A549 (cell line): ENCODE data around the gene INSYN2B. TPM values are rescaled to one million over a fixed set of nuclear protein-coding genes. Genes with fewer than 3 reads are reported as not detected.

ENCODE experiments used
- ATAC-seq, 2 experiments: fragments of 200-7000 bp in 1 of 2; fragments of >200 bp in 1 of 2; cut with Nextera tagmentation in 1 of 2; cut with Tn5 transposase in 1 of 2; 3 replicates each; pipeline versions ENCODE4 v1.8.0 to v1.9.1; 2018 to 2020; ENCODE audit warnings: mild to moderate bottlenecking in 1 of 2, moderate library complexity in 1 of 2
- CTCF ChIA-PET: fragments of 300-600 bp; sonication (Branson Sonifier 250); formaldehyde crosslinking; extraction: SDS; loops from one replicate; lab custom pipeline; 2021; ENCODE audit warnings: antibody characterized with exemption, inconsistent platforms; lab: Yijun Ruan, JAX
- POLR2A ChIA-PET: fragments of 350-600 bp; formaldehyde crosslinking; extraction: SDS; loops from one replicate; lab custom pipeline; 2021; ENCODE audit warnings: antibody characterized with exemption, inconsistent platforms; lab: Yijun Ruan, JAX
- DNase-seq, 2 experiments: peaks; one replicate each; pipeline versions ENCODE4 v3.0.0 to v3.0.0-alpha.2; 2011 to 2016; ENCODE audit warnings: low read depth in 1 of 2, low spot score in 1 of 2
- FAIRE-seq: peaks from 2 replicates; lab custom pipeline; 2011; peaks lifted over from hg19 to GRCh38; lab: Jason Lieb, UNC
- H3K27ac ChIP-seq, 2 experiments: fragments of >200 bp; sonication (Bioruptor Twin); formaldehyde crosslinking; 3 replicates each; pipeline ENCODE4 v1.5.1; 2016 to 2017
- H3K4me1 ChIP-seq: fragments of >200 bp; sonication (Bioruptor Twin); formaldehyde crosslinking; 3 replicates; pipeline ENCODE4 v1.6.1; 2016
- H3K4me2 ChIP-seq: fragments of >200 bp; sonication (Bioruptor Twin); formaldehyde crosslinking; 3 replicates; pipeline ENCODE4 v1.6.1; 2016
- H3K4me3 ChIP-seq: fragments of >200 bp; sonication (Bioruptor Twin); formaldehyde crosslinking; 3 replicates; pipeline ENCODE4 v1.5.1; 2016
- H3K9me3 ChIP-seq: fragments of >200 bp; sonication (Bioruptor Twin); formaldehyde crosslinking; 3 replicates; pipeline ENCODE4 v1.6.1; 2016
- BCL3 ChIP-seq: fragments of >200 bp; sonication (Bioruptor Twin); formaldehyde crosslinking; IDR thresholded peaks from 3 replicates; pipeline ENCODE4 v1.6.1; 2016
- CEBPB ChIP-seq, 2 experiments: fragments of >200 bp in 1 of 2; sonication (Bioruptor Twin) in 1 of 2; formaldehyde crosslinking in 1 of 2; IDR thresholded peaks; 2 replicates each; pipeline ENCODE4 v1.6.1; 2012 to 2016
- CTCF ChIP-seq: fragments of >200 bp; sonication (Bioruptor Twin); formaldehyde crosslinking; IDR thresholded peaks from 3 replicates; pipeline ENCODE4 v1.5.1; 2016
- E2F6 ChIP-seq: IDR thresholded peaks from 2 replicates; pipeline ENCODE4 v1.6.1; 2012; ENCODE audit warnings: low read depth, borderline replicate concordance
- ELK1 ChIP-seq: fragments of 150-350 bp; IDR thresholded peaks from 2 replicates; pipeline ENCODE4 v1.6.1; 2014; ENCODE audit warnings: low read depth, mild to moderate bottlenecking, low read length
- EP300 ChIP-seq, 2 experiments: fragments of >200 bp; sonication (Bioruptor Twin); formaldehyde crosslinking; IDR thresholded peaks; 2 replicates in 1 of 2; 3 replicates in 1 of 2; pipeline ENCODE4 v1.6.1; 2016 to 2017
- FOXS1 ChIP-seq: fragments of 250-450 bp; sonication (Bioruptor Pico); IDR thresholded peaks from 2 replicates; pipeline ENCODE4 v1.5.0; 2020; ENCODE audit warnings: mild to moderate bottlenecking, moderate library complexity
- GATA3 ChIP-seq: IDR thresholded peaks from 2 replicates; pipeline ENCODE4 v1.6.1; 2012; ENCODE audit warnings: borderline replicate concordance
- HDAC2 ChIP-seq: fragments of 200-600 bp; sonication (generic); IDR thresholded peaks from 2 replicates; pipeline ENCODE4 v1.6.1; 2016
- HES2 ChIP-seq: fragments of >200 bp; sonication (Bioruptor Twin); formaldehyde crosslinking; IDR thresholded peaks from 2 replicates; pipeline ENCODE4 v1.6.1; 2016
- KDM1A ChIP-seq: fragments of 200-600 bp; sonication (generic); IDR thresholded peaks from 2 replicates; pipeline ENCODE4 v1.6.1; 2016; ENCODE audit warnings: low read depth, mild to moderate bottlenecking
- KDM5A ChIP-seq: fragments of 200-600 bp; sonication (generic); IDR thresholded peaks from 2 replicates; pipeline ENCODE4 v1.6.1; 2016; ENCODE audit warnings: antibody characterized with exemption, mild to moderate bottlenecking
- NPAS2 ChIP-seq: fragments of 250-450 bp; sonication (Bioruptor Pico); IDR thresholded peaks from 2 replicates; pipeline ENCODE4 v1.8.0; 2022; ENCODE audit warnings: mild to moderate bottlenecking, moderate library complexity, borderline replicate concordance
- NR3C1 ChIP-seq: fragments of >200 bp; sonication (Bioruptor Twin); formaldehyde crosslinking; IDR thresholded peaks from 3 replicates; pipeline ENCODE4 v1.6.1; 2017
- PHF8 ChIP-seq: fragments of 200-600 bp; sonication (generic); IDR thresholded peaks from 2 replicates; pipeline ENCODE4 v1.6.1; 2016; ENCODE audit warnings: low read depth, mild to moderate bottlenecking, antibody characterized with exemption, moderate library complexity, borderline replicate concordance
- REST ChIP-seq: fragments of 200-600 bp; sonication (generic); IDR thresholded peaks from 2 replicates; pipeline ENCODE4 v1.6.1; 2016; ENCODE audit warnings: antibody characterized with exemption, mild to moderate bottlenecking, moderate library complexity
- RFX5 ChIP-seq: fragments of 450-650 bp; IDR thresholded peaks from 2 replicates; pipeline ENCODE4 v1.7.1; 2014; ENCODE audit warnings: antibody characterized with exemption, mild to moderate bottlenecking, moderate library complexity
- RNF2 ChIP-seq: fragments of 200-600 bp; sonication (generic); IDR thresholded peaks from 2 replicates; pipeline ENCODE4 v1.6.1; 2016; ENCODE audit warnings: low read depth, mild to moderate bottlenecking, antibody characterized with exemption, moderate library complexity, borderline replicate concordance
- SREBF2 ChIP-seq: fragments of 450-650 bp; IDR thresholded peaks from 2 replicates; pipeline ENCODE4 v1.6.1; 2014; ENCODE audit warnings: mild to moderate bottlenecking, moderate library complexity
- TP53 ChIP-seq: fragments of 250-450 bp; sonication (Bioruptor Pico); IDR thresholded peaks from 2 replicates; pipeline ENCODE4 v1.5.0; 2021; ENCODE audit warnings: mild to moderate bottlenecking, moderate library complexity
- ZNF302 ChIP-seq: fragments of 250-450 bp; sonication (Bioruptor Pico); IDR thresholded peaks from 2 replicates; pipeline ENCODE4 v1.9.0; 2021; ENCODE audit warnings: inconsistent platforms, mild to moderate bottlenecking, moderate library complexity
- ZSCAN20 ChIP-seq: fragments of 250-450 bp; sonication (Bioruptor Pico); IDR thresholded peaks from 2 replicates; pipeline ENCODE4 v1.8.0; 2022; ENCODE audit warnings: mild to moderate bottlenecking, moderate library complexity
- WGBS: methylation state at CpG from one replicate; pipeline ENCODE4 v1.1.6; 2017; ENCODE audit errors: missing lambda C conversion rate; 5-methylcytosine and 5-hydroxymethylcytosine counted together
- polyA plus RNA-seq, 4 experiments: library from polyadenylated mRNA; depleted of rRNA in 3 of 4; stranded (reverse); fragments of >200 nt; fragmentation: RNase III in 1 of 4; extraction: RNeasy Plus Mini Kit Qiagen cat#74134 plus additional on column Dnase treatment in 1 of 4; gene quantifications; 2 replicates in 3 of 4; 3 replicates in 1 of 4; pipeline ENCODE4 v1.2.3, GENCODE V29; 2011 to 2017

Gene INSYN2B
- polyA plus RNA-seq, 2 of the 4 experiments (the other 2 are of a cell fraction): 0.26 to 0.46 TPM

GRCh38 chr5:169873642-169874041, 106.7 kb downstream of the INSYN2B start:
- no peak for DNase-seq
- no peak overlapping the region for H3K27ac ChIP-seq
- H3K4me1 ChIP-seq: no peaks in the 10 kb centered on the region
- H3K9me3 ChIP-seq: no peaks in the 10 kb centered on the region
- TF ChIP-seq PHF8: no peak
- WGBS: 52% methylated on average over 5 of the region's 5 CpGs
- H3K4me2 ChIP-seq: no peak overlapping the region
- no peak for FAIRE-seq
- CTCF ChIA-PET: no interaction called here
- POLR2A ChIA-PET: interaction anchor here (0.6 kb wide), 1 partner anchor 155 kb away, joined by 5 read pairs; no protein-coding TSS in a partner anchor
- H3K4me3 ChIP-seq: no peak overlapping the region
- ATAC-seq: no peak

GRCh38 chr5:169871826-169872490, 108.3 kb downstream of the INSYN2B start:
- FAIRE-seq: no peak
- Histone ChIP-seq H3K4me3 (no peak overlapping the region), H3K9me3 (no peaks in the 10 kb centered on the region), H3K4me1 (no peaks in the 10 kb centered on the region)
- CTCF ChIA-PET: no interaction called here
- POLR2A ChIA-PET: no interaction called here
- no peak for TF ChIP-seq SREBF2
- TF ChIP-seq EP300 (IDR thresholded peaks at IDR 0.05): no peak
- no peak for TF ChIP-seq GATA3
- no peak for TF ChIP-seq CTCF
- no peak for TF ChIP-seq REST
- no peak for TF ChIP-seq KDM5A
- TF ChIP-seq E2F6: no peak
- no peak for TF ChIP-seq RNF2
- TF ChIP-seq ELK1: no peak
- TF ChIP-seq ZNF302: no peak
- no peak for TF ChIP-seq HDAC2
- no peak for TF ChIP-seq ZSCAN20
- TF ChIP-seq FOXS1 (CRISPR knock-in tag): no peak
- TF ChIP-seq, all 56 proteins: peak for 0
- WGBS: 83% methylated on average over 5 of the region's 5 CpGs
- Histone ChIP-seq H3K4me2 (no peak overlapping the region), H3K27ac (no peak overlapping the region)
- ATAC-seq (no peak), DNase-seq (no peak)

- ChIA-PET CTCF (no interaction called here), POLR2A (no interaction called here)
- no peaks in the 10 kb centered on the region for H3K9me3 ChIP-seq
- H3K4me3 ChIP-seq: no peak overlapping the region
- H3K4me1 ChIP-seq: no peaks in the 10 kb centered on the region
- DNase-seq (no peak), ATAC-seq (no peak), FAIRE-seq (no peak)
- no peak overlapping the region for H3K4me2 ChIP-seq
- H3K27ac ChIP-seq: no peak overlapping the region
- WGBS: 44% methylated on average over 2 of the region's 2 CpGs
- TF ChIP-seq NR3C1 (no peak), CEBPB (IDR thresholded peaks at IDR 0.05) (no peak), ZNF302 (no peak), GATA3 (no peak), RFX5 (no peak), ZSCAN20 (no peak), HES2 (no peak), BCL3 (no peak), NPAS2 (no peak), CTCF (no peak), TP53 (no peak), KDM1A (no peak), KDM5A (no peak)
These were observed 110.1 kb downstream of the INSYN2B start for GRCh38 chr5:169870211-169870610.
